ENCODE measurements around the gene SELENOM.
"Not testable (repeated sequence)": the region's sequence is repeated elsewhere in the genome, so short reads cannot be mapped to it uniquely, and the experiment has no call there.

SELENOM gene

DNA sequence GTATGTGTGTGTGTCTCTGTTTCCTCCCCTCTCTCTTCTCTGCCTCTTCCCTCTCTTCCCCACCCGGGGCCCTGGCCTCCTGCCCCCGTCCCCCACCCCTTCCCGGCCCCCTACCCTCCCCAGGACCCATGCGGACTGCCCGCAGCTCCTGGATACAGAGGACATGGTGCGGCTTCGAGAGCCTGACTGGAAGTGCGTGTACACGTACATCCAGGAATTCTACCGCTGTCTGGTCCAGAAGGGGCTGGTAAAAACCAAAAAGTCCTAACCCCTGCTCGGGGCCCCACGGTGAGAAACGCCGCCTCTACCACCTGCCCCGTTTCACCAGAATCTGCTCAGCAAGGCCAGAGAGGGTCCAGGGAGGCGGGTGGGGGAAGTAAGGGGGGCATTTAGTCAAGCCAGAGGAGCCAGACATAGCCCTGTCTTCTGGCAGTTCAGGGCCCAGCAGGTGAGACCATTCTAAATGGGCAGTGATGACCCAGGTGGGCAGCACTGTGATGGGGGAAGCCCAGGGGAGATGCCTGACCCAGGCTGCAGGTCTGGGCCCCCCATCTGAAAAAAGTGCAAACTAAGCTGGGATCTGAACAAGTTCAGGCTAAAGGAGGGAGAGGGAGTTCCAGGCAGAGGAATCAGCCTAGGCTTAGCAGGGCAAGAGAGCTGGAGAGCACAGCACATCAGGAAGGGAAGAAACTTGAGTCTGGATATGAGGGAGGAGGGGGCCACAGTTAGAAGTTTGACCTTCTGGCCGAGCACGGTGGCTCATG is 6.4 kb downstream of the SELENOM start:
- H3K4me3 ChIP-seq (ENCODE audit: low read depth, low read length): no peak overlapping the region
- TF ChIP-seq, protein P1, sequence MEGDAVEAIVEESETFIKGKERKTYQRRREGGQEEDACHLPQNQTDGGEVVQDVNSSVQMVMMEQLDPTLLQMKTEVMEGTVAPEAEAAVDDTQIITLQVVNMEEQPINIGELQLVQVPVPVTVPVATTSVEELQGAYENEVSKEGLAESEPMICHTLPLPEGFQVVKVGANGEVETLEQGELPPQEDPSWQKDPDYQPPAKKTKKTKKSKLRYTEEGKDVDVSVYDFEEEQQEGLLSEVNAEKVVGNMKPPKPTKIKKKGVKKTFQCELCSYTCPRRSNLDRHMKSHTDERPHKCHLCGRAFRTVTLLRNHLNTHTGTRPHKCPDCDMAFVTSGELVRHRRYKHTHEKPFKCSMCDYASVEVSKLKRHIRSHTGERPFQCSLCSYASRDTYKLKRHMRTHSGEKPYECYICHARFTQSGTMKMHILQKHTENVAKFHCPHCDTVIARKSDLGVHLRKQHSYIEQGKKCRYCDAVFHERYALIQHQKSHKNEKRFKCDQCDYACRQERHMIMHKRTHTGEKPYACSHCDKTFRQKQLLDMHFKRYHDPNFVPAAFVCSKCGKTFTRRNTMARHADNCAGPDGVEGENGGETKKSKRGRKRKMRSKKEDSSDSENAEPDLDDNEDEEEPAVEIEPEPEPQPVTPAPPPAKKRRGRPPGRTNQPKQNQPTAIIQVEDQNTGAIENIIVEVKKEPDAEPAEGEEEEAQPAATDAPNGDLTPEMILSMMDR (IDR thresholded peaks at IDR 0.05; ENCODE audit: low read depth, low read length): no peak

GRCh38 chr22:31099841-31100761 is 7.3 kb downstream of the SELENOM start:
- TF ChIP-seq, protein P1 (IDR thresholded peaks at IDR 0.05; ENCODE audit: low read depth, low read length): no peak
- no peak overlapping the region for H3K4me3 ChIP-seq (ENCODE audit: low read depth, low read length)

- TF ChIP-seq, protein P1 (IDR thresholded peaks at IDR 0.05; ENCODE audit: low read depth, low read length): no peak
Observed at GRCh38 chr22:31099386-31099785, 8.0 kb downstream of the SELENOM start.

DNA sequence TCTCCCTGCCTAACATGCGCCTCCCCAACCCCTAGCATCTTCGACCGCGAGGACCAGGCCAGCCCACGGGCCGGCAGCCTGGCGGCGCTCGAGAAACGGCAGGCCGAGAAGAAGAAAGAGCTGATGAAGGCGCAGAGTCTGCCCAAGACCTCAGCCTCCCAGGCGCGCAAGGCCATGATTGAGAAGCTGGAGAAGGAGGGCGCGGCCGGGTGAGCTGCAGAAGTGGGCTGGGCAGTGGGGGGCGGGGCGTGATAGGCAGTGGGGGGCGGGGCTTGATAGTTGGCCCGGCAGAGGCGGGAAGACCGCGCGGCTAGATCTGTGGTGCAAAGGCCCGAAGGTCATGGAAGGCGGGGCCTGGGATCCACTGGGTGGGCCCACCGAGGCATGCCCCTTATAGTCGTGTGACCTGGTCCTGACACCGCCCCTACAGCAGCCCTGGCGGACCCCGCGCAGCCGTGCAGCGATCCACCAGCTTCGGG is 8.7 kb downstream of the SELENOM start:
- no peak overlapping the region for H3K4me3 ChIP-seq (ENCODE audit: low read depth, low read length)
- TF ChIP-seq, protein P1 (IDR thresholded peaks at IDR 0.05; ENCODE audit: low read depth, low read length): no peak

More at GRCh38 chr22:31099386-31099785, 8.0 kb downstream of the SELENOM start:
- no peak overlapping the region for H3K4me3 ChIP-seq (ENCODE audit: low read depth, low read length)

DNA sequence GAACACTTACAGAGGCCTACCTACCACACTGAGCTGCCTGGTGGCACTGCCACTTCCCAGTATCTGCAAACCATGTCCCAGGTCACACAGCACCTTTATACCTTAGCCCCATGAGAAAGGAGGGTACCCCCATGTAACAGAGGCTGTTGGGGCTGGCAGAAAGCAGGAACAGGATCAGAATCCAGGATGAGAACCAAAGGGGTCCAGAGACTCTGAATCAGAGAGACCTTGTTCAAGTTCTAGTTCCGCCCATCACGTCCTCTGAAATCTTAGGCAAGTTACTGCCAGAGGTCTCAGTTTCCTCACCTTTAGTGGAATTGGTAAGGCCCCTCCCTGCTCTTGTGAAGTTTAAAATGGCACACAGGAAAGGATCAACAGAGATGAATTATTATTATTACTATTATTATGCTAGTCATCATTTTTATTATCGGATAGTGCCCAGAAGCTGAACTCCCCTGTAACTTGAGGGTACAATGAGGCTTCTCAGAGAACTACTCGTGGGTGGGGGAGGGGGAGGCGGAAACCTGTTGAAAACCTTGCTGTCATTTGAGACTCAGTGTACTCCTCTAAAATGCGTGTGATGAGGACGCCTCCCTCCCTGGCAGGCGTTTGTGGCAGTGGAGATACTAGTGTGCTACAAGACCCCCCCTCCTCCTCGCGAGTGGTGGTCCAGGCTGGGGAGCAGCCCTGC is 9.3 kb downstream of the SELENOM start:
- H3K4me3 ChIP-seq (ENCODE audit: low read depth, low read length): no peak overlapping the region
- TF ChIP-seq, protein P1 (IDR thresholded peaks at IDR 0.05; ENCODE audit: low read depth, low read length): no peak

DNA sequence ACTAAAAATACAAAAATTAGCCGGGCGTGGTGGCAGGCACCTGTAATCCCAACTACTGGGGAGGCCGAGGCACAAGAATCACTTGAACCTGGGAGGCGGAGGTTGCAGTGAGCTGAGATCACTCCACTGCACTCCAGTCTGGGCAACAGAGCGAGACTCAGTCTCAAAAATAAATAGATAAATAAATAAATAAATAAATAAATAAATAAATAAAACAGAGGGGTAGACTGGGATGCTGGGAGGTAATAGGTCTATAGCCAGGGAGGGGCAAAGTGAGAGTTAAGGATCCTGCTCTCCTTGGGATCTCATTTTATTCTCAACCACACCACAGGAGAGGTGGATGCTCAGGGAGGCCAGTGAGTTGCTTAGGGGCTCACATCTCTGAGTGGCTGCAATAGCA is 9.8 kb downstream of the SELENOM start:
- H3K4me3 ChIP-seq (ENCODE audit: low read depth, low read length): not testable (repeated sequence)

GRCh38 chr22:31096657-31097279 is 10.6 kb downstream of the SELENOM start:
- no peak overlapping the region for H3K4me3 ChIP-seq (ENCODE audit: low read depth, low read length)
- TF ChIP-seq, protein P1 (IDR thresholded peaks at IDR 0.05; ENCODE audit: low read depth, low read length): no peak
